Measurements from ENCODE around the gene C5AR1. TPM values are rescaled to one million over a fixed set of nuclear protein-coding genes. Genes with fewer than 3 reads are reported as not detected.
"Not testable (repeated sequence)": the region's sequence is repeated elsewhere in the genome, so short reads cannot be mapped to it uniquely, and the experiment has no call there.

C5AR1 gene
- total and polyA plus RNA-seq, 2 experiments from 2014 or later: not detected

- H3K27ac ChIP-seq: no peak overlapping the region
- TF ChIP-seq, protein P1, sequence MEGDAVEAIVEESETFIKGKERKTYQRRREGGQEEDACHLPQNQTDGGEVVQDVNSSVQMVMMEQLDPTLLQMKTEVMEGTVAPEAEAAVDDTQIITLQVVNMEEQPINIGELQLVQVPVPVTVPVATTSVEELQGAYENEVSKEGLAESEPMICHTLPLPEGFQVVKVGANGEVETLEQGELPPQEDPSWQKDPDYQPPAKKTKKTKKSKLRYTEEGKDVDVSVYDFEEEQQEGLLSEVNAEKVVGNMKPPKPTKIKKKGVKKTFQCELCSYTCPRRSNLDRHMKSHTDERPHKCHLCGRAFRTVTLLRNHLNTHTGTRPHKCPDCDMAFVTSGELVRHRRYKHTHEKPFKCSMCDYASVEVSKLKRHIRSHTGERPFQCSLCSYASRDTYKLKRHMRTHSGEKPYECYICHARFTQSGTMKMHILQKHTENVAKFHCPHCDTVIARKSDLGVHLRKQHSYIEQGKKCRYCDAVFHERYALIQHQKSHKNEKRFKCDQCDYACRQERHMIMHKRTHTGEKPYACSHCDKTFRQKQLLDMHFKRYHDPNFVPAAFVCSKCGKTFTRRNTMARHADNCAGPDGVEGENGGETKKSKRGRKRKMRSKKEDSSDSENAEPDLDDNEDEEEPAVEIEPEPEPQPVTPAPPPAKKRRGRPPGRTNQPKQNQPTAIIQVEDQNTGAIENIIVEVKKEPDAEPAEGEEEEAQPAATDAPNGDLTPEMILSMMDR (IDR thresholded peaks at IDR 0.05; ENCODE audit: low read depth, low read length): no peak
- no peak for DNase-seq (ENCODE audit: low read depth in 1 of 2, low spot score in 1 of 2)
- H3K36me3 ChIP-seq: no peaks in the 10 kb centered on the region
- no peak overlapping the region for H3K4me3 ChIP-seq
- no peaks in the 10 kb centered on the region for H3K9me3 ChIP-seq (ENCODE audit: low read depth)
- H3K27me3 ChIP-seq: no peaks in the 10 kb centered on the region
- H3K4me1 ChIP-seq (ENCODE audit: low read depth): no peaks in the 10 kb centered on the region
These were observed 21.8 kb downstream of the C5AR1 start for GRCh38 chr19:47331490-47331889.

DNA sequence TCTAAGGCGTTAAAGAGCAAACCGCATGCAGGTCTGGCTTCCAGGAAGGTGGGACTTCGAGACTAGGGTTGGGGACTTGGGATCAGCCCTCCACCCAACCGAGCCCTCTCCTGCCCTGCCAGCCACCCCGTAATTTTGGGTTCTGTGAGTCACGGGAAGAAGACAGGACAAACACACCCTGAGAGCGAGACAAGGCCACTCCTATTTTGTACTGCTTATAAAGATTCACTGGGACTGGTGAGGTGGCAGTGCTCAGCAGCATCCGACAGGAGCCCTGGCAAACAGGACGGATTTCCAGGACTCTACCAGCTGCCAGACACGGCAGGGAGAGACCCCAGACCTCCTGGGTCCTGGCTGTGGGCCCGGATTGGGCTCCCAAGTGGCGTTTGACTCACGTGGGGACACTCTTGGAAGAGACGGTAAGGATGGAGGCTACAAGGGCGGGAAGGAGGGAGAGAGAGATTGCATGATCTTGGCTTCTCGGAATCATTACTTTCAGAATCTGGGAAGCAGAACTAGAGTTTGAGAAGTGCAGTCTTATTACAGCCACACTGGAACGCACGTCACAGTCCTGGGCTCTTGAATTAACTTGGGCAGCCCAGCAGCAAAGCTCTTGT lies 22.4 kb downstream of the C5AR1 start, which contains the start of gene C5AR2:
C5AR2 (plus strand) TSS at position 245 of the 617 bp plus-strand sequence. CDS start 8,625 bp downstream, outside the sequence.
- Histone ChIP-seq H3K9me3 (ENCODE audit: low read depth) (no peaks in the 10 kb centered on the region), H3K4me1 (ENCODE audit: low read depth) (no peaks in the 10 kb centered on the region), H3K27ac (no peak within 1 kb of the TSS), H3K4me3 (no peak within 1 kb of the TSS), H3K36me3 (no peaks in the 10 kb centered on the region), H3K27me3 (no peaks in the 10 kb centered on the region)
- no peak for DNase-seq (ENCODE audit: low read depth in 1 of 2, low spot score in 1 of 2)
- TF ChIP-seq, protein P1 (IDR thresholded peaks at IDR 0.05; ENCODE audit: low read depth, low read length): no peak

GRCh38 chr19:47336765-47337718 lies 27.4 kb downstream of the C5AR1 start:
- DNase-seq (ENCODE audit: low read depth in 1 of 2, low spot score in 1 of 2); H3K4me3 ChIP-seq; H3K4me1 ChIP-seq (ENCODE audit: low read depth); H3K27me3 ChIP-seq; H3K9me3 ChIP-seq (ENCODE audit: low read depth); H3K36me3 ChIP-seq; H3K27ac ChIP-seq: not testable (repeated sequence)

- H3K36me3 ChIP-seq: no peaks in the 10 kb centered on the region
- no peak for DNase-seq (ENCODE audit: low read depth in 1 of 2, low spot score in 1 of 2)
- no peaks in the 10 kb centered on the region for H3K27me3 ChIP-seq
- no peak overlapping the region for H3K4me3 ChIP-seq
- TF ChIP-seq, protein P1 (IDR thresholded peaks at IDR 0.05; ENCODE audit: low read depth, low read length): no peak
- H3K27ac ChIP-seq: no peak overlapping the region
- no peaks in the 10 kb centered on the region for H3K9me3 ChIP-seq (ENCODE audit: low read depth)
- no peaks in the 10 kb centered on the region for H3K4me1 ChIP-seq (ENCODE audit: low read depth)
These were observed 29.7 kb downstream of the C5AR1 start for GRCh38 chr19:47339196-47339880.

- Histone ChIP-seq H3K27me3 (no peaks in the 10 kb centered on the region), H3K36me3 (no peaks in the 10 kb centered on the region), H3K4me1 (ENCODE audit: low read depth) (no peaks in the 10 kb centered on the region), H3K27ac (no peak overlapping the region), H3K9me3 (ENCODE audit: low read depth) (no peaks in the 10 kb centered on the region), H3K4me3 (no peak overlapping the region)
- DNase-seq (ENCODE audit: low read depth in 1 of 2, low spot score in 1 of 2): no peak
- TF ChIP-seq, protein P1 (IDR thresholded peaks at IDR 0.05; ENCODE audit: low read depth, low read length): no peak
These were observed 31.0 kb downstream of the C5AR1 start for GRCh38 chr19:47340477-47341208.

Data from cardiac muscle cell (in vitro differentiated cells and primary cell).